ENCODE measurements around the gene FBXO9.

FBXO9 gene

GRCh38 chr6:53095716-53096115 is 30.5 kb downstream of the FBXO9 start:
- no peak for DNase-seq

DNA sequence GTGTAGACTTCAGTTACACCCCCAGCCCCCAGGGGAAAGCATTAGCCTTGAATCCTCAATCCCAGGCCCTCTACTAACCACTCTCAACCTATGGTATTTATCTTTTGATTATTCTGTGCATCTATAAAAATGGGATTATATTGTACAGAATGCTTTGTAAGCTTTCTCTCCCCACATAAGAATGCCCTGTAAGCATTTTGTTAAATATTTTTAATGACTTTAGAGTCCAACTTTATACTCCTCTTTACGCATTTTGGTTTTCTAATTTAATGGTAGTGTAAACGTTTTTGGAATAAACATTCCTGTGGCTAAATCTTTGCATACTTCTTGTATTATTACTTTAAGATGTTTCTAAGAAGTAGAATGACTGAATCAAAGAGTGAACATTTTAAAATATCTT is 35.4 kb downstream of the FBXO9 start:
- DNase-seq: no peak

GRCh38 chr6:53101006-53101405 is 35.8 kb downstream of the FBXO9 start:
- DNase-seq: no peak

DNA sequence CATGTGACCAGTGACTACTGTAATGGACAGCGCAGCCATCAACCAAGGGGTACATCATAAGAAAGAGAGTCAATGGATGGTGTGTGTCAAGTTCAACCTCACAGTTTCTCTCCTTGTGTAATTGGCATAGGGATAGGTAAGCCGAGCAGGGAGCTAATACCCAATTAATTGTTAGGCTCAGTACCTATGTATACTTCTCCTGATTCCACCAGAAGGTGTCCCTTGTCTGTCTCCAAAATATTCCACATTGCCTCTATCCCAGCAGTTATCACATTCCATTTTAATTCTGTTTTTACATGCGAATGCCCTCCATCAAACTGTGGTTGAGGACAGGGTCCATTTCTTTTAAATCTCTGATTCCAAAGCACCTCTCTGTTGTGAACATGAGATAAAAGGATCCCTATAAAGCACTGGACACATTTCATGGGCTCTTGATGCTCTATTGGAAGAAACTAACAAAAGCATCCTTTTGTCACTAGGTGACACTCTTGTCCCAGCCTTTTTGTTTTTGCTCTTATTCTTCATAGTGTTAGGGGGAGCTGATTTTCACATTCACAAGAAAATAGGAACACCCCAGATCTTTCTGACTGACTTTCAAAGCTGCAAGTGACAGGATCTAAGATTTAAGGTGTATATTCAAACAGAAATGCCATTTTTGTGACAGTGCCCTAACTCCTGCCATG is 38.9 kb downstream of the FBXO9 start:
- DNase-seq: no peak

DNA sequence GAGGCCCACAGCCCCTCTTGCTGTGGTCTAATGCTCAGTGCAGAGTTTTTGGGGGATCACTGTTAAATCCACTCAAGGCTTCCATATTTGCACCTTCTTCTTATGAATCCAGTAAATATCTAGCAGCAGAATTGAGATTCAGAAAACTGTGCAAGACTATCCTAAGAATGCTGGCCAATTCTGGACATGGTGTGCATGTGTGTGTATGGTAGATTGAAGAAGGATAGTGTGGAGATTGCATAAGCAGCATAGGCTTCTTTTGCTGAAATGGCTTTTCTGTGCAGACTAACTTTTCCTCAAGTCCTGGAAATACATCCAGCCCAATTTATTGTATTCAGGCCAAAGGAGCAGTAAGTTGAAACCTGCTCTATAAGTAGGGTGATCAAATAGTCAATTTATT is 39.7 kb downstream of the FBXO9 start:
- DNase-seq: no peak

- no peak for DNase-seq
These were observed 41.9 kb downstream of the FBXO9 start for GRCh38 chr6:53107091-53107490.

- no peak for DNase-seq
These were observed 44.4 kb downstream of the FBXO9 start for GRCh38 chr6:53109612-53110011.

DNA sequence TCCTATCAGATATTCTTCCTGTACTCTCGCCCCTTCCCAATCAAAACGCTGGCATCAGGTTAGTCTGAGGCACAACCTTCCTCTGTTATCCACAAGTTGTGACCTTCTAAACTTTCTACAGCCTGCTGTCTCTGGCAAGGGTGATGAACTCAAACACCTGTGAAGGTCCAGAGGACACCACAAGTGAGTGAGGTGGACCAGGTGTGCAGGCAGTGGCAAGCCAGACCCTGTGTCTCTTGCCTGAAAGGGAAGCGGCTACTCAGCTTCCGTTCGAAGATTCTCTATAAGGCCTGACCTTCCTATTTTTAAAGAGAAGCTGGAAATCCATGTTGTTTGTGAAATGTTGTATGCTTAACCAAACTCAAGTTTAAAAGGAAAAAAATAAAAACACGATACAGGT is 46.7 kb downstream of the FBXO9 start:
- DNase-seq: no peak

GRCh38 chr6:53112404-53112803 is 47.2 kb downstream of the FBXO9 start:
- no peak for DNase-seq

- DNase-seq: no peak
These were observed 47.7 kb downstream of the FBXO9 start for GRCh38 chr6:53112871-53113270.

DNA sequence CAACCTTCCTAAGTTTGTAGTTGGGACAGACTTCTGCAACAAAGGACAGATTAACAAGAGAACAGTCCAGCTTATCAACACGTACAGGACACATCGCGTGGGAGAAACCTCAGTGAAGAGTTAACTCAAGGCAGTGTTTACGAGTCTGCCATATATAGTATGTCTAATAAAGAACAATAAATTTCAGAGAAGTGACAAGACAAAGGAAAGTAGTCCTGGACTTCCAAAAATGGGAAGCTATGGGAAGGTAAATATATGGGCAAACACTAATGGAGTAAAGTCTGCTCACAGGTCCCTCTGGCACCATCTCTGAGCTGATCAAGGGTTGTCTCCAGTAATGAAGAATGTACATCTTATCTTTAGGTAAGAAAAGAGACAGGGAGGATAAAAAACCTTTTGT is 48.5 kb downstream of the FBXO9 start:
- DNase-seq: no peak

GRCh38 chr6:53115113-53115512 is 49.9 kb downstream of the FBXO9 start:
- no peak for DNase-seq

DNA sequence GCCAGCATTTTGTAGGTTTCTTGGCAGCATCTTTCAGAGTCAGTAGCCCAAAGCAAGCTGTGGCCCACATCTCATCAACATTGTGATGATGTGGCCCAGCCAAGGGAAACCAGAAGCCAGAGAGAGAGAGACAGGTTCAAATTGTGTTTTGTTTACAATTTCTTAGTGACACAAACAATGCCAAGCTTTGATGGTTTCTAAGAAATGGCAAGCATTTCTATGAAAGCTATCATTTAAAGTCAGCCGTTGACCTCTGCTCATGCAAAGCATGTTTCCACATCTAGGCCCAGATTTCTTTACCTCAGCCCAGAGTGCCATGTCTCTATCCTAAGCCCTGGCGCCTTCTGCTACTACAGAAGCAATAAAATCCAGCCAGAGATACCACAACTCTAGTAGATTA is 50.5 kb downstream of the FBXO9 start:
- DNase-seq: no peak

DNA sequence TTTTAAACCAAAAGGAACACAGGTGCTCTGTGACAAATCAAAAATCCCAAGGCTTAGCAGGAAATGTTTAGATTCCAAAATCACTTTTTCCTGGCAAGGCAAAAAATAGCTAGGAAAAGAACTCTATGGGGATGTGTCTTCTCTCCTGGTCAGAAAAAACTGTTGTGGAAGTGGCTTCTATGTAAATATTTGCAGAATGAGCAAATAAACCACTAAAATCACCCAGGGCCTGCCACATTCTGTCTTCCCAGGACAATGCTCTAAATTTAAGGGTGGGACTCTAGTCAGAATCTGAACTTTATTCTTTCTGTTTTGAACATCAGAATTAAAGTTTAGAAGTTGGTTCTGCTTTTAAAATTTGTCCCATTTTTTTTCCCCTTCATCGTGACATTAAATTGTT is 54.1 kb downstream of the FBXO9 start:
- no peak for DNase-seq

DNA sequence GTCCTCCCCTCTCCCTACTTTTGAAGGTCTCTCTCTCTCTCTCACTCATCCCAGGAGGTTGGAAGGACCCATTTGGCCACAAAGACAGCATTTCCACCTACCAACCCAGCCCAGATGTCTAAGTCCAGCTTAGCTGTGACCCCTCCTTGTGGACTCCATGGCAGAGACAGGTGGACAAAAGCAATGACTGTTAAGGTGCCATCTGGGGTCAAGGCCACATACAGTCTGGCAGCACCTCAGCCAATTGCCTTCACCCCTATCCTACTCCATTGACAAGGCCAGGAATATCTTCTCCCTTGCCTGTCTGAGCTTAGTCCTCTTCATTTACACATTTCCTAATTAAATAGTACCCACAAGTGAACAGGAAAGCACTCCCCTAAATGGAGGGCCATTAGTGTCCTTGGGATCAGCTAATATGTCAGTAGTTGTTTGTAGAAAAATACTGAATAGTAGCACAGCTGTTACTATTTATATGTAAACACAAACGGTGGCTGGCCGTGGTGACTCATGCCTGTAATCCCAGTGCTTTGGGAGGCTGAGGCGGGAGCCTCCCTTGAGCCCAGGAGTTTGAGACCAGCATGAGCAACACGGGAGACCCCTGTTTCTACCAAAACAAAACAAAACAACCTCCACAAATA is 54.7 kb downstream of the FBXO9 start:
- no peak for DNase-seq

DNA sequence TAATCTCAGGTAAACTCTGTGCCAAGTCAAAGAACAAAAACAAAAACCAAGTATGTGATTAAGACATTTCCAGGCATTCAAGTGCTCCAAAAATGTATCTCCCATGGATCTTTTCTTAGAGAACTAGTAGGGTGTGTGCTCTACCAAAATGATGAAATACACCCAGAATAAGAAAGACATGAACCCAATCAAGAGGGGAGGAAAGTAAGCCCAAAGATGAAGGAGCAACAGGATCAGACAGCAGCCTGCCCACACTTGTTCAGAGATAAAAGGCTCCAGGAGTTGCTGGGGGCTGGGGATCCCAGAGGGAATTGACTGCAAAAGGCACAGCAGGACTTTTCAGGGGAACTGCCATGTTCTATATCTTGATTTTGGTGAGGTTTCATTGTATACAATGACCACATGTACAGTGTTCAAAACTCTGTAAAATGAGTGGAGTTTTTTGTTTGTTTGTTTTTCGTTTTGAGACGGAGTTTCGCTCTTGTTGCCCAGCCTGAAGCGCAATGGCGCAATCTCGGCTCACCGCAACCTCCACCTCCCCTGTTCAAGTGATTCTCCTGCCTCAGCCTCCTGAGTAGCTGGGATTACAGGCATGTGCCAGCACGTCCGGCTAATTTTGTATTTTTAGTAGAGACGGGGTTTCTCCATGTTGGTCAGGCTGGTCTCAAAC is 59.1 kb downstream of the FBXO9 start:
- DNase-seq: no peak

DNA sequence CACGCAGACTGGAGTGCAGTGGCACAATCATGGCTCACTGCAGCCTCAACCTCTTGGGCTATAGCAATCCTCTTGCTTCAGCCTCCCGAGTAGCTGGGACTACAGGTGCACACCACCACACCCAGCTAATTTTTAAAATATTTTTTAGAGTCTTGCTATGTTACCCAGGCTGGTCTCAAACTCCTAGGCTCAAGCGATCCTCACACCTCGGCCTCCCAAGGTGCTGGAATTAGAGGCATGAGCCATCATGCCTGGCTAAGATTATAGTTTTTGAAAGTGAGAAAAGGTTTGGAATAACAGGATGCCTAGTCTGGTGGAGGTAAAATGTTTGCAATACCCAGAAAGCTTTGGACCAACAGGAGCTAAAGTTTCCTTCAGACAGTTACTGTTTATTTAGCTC is 60.1 kb downstream of the FBXO9 start:
- DNase-seq: no peak

- no peak for DNase-seq
These were observed 63.6 kb downstream of the FBXO9 start for GRCh38 chr6:53128842-53129241.

GRCh38 chr6:53130569-53131290 is 65.5 kb downstream of the FBXO9 start:
- DNase-seq: no peak

GRCh38 chr6:53133961-53134360 is 68.8 kb downstream of the FBXO9 start:
- no peak for DNase-seq

GRCh38 chr6:53134601-53135235 is 69.5 kb downstream of the FBXO9 start:
- DNase-seq: no peak

GRCh38 chr6:53136000-53136609 is 70.9 kb downstream of the FBXO9 start:
- no peak for DNase-seq

Measured in NCI-H1436 (cell line).